ENCODE results near the gene SMAD3. TPM values are rescaled to one million over a fixed set of nuclear protein-coding genes. Genes with fewer than 3 reads are reported as not detected.

Gene SMAD3
- total and polyA plus RNA-seq, 2 of the 8 experiments (the other 6 are each of a cell fraction or from before 2014, with no cell fraction given) = 10.1 to 12.4 TPM

DNA sequence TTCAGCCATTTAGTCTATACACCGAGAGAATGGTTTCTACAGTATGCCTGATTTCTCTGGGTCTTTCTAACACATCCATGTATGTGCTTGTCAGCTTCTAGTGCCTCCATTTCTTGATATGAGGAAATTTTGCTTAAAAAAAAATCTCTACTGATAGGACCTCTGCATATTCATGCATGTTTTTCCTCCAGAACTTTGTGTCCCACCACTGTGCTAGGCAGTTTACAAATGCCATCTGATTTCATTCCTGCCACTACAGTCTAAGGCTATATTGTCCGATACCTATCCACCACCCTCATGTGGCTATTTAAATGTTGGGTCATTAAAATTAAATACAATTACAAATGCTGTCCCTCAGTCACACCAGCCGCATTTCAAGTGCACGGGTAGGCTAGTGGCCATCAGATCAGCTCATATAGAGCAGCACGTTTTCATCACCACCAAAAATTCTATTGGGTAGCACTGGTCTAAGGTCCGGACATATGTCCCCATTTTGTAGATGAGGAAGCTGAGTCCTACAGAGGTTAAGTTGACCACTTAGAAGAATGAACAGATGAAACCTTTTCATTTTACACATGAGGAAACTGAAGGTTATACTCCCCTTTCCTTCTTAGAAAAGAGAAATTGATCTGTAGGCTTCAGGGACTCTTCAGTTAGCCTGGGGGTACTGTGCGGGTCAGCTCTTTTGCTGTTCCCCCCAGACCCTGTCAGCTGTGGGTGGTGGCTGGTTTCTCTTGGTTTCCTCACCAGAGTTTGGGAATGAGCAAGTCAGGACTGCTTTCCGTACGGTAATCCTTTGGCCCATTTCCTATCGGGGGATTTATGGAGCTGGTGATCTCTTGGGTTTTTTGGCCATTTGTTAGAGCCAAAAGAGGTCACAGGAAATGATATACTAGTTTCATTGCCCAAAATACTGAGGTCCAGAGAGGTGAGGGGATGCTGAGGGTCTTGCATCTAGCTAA is 56.5 kb downstream of the SMAD3 start (continued):
- TF ChIP-seq, protein P1, sequence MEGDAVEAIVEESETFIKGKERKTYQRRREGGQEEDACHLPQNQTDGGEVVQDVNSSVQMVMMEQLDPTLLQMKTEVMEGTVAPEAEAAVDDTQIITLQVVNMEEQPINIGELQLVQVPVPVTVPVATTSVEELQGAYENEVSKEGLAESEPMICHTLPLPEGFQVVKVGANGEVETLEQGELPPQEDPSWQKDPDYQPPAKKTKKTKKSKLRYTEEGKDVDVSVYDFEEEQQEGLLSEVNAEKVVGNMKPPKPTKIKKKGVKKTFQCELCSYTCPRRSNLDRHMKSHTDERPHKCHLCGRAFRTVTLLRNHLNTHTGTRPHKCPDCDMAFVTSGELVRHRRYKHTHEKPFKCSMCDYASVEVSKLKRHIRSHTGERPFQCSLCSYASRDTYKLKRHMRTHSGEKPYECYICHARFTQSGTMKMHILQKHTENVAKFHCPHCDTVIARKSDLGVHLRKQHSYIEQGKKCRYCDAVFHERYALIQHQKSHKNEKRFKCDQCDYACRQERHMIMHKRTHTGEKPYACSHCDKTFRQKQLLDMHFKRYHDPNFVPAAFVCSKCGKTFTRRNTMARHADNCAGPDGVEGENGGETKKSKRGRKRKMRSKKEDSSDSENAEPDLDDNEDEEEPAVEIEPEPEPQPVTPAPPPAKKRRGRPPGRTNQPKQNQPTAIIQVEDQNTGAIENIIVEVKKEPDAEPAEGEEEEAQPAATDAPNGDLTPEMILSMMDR (IDR thresholded peaks at IDR 0.05; ENCODE audit: control extremely low read depth in 1 of 3, insufficient read depth in 1 of 3, low read depth in 1 of 3, low read length in 3 of 3) = no peak
- TF ChIP-seq HDAC6 (IDR thresholded peaks at IDR 0.05; ENCODE audit: low read depth, low read length) = no peak
- TF ChIP-seq TAF7 (optimal IDR thresholded peaks at IDR 0.05; ENCODE audit: borderline replicate concordance, low read depth, low read length) = no peak
- TF ChIP-seq, protein P2, sequence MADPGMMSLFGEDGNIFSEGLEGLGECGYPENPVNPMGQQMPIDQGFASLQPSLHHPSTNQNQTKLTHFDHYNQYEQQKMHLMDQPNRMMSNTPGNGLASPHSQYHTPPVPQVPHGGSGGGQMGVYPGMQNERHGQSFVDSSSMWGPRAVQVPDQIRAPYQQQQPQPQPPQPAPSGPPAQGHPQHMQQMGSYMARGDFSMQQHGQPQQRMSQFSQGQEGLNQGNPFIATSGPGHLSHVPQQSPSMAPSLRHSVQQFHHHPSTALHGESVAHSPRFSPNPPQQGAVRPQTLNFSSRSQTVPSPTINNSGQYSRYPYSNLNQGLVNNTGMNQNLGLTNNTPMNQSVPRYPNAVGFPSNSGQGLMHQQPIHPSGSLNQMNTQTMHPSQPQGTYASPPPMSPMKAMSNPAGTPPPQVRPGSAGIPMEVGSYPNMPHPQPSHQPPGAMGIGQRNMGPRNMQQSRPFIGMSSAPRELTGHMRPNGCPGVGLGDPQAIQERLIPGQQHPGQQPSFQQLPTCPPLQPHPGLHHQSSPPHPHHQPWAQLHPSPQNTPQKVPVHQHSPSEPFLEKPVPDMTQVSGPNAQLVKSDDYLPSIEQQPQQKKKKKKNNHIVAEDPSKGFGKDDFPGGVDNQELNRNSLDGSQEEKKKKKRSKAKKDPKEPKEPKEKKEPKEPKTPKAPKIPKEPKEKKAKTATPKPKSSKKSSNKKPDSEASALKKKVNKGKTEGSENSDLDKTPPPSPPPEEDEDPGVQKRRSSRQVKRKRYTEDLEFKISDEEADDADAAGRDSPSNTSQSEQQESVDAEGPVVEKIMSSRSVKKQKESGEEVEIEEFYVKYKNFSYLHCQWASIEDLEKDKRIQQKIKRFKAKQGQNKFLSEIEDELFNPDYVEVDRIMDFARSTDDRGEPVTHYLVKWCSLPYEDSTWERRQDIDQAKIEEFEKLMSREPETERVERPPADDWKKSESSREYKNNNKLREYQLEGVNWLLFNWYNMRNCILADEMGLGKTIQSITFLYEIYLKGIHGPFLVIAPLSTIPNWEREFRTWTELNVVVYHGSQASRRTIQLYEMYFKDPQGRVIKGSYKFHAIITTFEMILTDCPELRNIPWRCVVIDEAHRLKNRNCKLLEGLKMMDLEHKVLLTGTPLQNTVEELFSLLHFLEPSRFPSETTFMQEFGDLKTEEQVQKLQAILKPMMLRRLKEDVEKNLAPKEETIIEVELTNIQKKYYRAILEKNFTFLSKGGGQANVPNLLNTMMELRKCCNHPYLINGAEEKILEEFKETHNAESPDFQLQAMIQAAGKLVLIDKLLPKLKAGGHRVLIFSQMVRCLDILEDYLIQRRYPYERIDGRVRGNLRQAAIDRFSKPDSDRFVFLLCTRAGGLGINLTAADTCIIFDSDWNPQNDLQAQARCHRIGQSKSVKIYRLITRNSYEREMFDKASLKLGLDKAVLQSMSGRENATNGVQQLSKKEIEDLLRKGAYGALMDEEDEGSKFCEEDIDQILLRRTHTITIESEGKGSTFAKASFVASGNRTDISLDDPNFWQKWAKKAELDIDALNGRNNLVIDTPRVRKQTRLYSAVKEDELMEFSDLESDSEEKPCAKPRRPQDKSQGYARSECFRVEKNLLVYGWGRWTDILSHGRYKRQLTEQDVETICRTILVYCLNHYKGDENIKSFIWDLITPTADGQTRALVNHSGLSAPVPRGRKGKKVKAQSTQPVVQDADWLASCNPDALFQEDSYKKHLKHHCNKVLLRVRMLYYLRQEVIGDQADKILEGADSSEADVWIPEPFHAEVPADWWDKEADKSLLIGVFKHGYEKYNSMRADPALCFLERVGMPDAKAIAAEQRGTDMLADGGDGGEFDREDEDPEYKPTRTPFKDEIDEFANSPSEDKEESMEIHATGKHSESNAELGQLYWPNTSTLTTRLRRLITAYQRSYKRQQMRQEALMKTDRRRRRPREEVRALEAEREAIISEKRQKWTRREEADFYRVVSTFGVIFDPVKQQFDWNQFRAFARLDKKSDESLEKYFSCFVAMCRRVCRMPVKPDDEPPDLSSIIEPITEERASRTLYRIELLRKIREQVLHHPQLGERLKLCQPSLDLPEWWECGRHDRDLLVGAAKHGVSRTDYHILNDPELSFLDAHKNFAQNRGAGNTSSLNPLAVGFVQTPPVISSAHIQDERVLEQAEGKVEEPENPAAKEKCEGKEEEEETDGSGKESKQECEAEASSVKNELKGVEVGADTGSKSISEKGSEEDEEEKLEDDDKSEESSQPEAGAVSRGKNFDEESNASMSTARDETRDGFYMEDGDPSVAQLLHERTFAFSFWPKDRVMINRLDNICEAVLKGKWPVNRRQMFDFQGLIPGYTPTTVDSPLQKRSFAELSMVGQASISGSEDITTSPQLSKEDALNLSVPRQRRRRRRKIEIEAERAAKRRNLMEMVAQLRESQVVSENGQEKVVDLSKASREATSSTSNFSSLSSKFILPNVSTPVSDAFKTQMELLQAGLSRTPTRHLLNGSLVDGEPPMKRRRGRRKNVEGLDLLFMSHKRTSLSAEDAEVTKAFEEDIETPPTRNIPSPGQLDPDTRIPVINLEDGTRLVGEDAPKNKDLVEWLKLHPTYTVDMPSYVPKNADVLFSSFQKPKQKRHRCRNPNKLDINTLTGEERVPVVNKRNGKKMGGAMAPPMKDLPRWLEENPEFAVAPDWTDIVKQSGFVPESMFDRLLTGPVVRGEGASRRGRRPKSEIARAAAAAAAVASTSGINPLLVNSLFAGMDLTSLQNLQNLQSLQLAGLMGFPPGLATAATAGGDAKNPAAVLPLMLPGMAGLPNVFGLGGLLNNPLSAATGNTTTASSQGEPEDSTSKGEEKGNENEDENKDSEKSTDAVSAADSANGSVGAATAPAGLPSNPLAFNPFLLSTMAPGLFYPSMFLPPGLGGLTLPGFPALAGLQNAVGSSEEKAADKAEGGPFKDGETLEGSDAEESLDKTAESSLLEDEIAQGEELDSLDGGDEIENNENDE (IDR thresholded peaks at IDR 0.05; ENCODE audit: insufficient replicate concordance, low read length) = no peak
- TF ChIP-seq ASH2L (IDR thresholded peaks at IDR 0.05; ENCODE audit: low read length) = no peak
- TF ChIP-seq BACH1 (IDR thresholded peaks at IDR 0.05; ENCODE audit: low read length) = no peak

Measured in H1 (cell line).